COR-L47 (cell line): ENCODE results near the gene MT4.
A peak's percentile ranks its signal among the peaks of the same experiment; 100 is the strongest.

Experiments
- DNase-seq: peaks from one replicate; lab custom pipeline; 2025; lab: John Stamatoyannopoulos, UW

MT4 gene

GRCh38 chr16:56564793-56565477 is at the start of gene MT4:
TSS of gene MT4 (plus strand) at chr16:56565073. CDS start at chr16:56565129, 56 bp downstream.
- DNase-seq: no peak

GRCh38 chr16:56515665-56516064 is 49.2 kb upstream of the MT4 start:
- DNase-seq: no peak

- DNase-seq: no peak
Observed at GRCh38 chr16:56517206-56517605, 47.7 kb upstream of the MT4 start.

- no peak for DNase-seq
Observed at GRCh38 chr16:56518425-56518824, 46.4 kb upstream of the MT4 start.

- DNase-seq: peak; percentile 78
Observed at GRCh38 chr16:56519459-56520250, 45.2 kb upstream of the MT4 start, which contains the start of gene BBS2. TSS of gene BBS2 (minus strand) at chr16:56520024. CDS start at chr16:56519862, 162 bp downstream.

- no peak for DNase-seq
Observed at GRCh38 chr16:56520251-56520577, 44.7 kb upstream of the MT4 start.

- DNase-seq: no peak
Observed at GRCh38 chr16:56525236-56525635, 39.6 kb upstream of the MT4 start.

GRCh38 chr16:56530872-56531271 is 34.0 kb upstream of the MT4 start:
- no peak for DNase-seq

GRCh38 chr16:56532714-56533113 is 32.2 kb upstream of the MT4 start:
- DNase-seq: no peak

GRCh38 chr16:56534847-56535383 is 30.0 kb upstream of the MT4 start:
- DNase-seq: no peak

- DNase-seq: no peak
Observed at GRCh38 chr16:56538331-56538730, 26.5 kb upstream of the MT4 start.

- DNase-seq: no peak
Observed at GRCh38 chr16:56539656-56540055, 25.2 kb upstream of the MT4 start.

GRCh38 chr16:56542039-56542438 is 22.8 kb upstream of the MT4 start:
- no peak for DNase-seq

- peak; percentile 23 for DNase-seq
Observed at GRCh38 chr16:56547120-56547948, 17.5 kb upstream of the MT4 start.

GRCh38 chr16:56547949-56548567 is 16.8 kb upstream of the MT4 start:
- DNase-seq: no peak

GRCh38 chr16:56549161-56549560 is 15.7 kb upstream of the MT4 start:
- DNase-seq: no peak

- no peak for DNase-seq
Observed at GRCh38 chr16:56549744-56550385, 15.0 kb upstream of the MT4 start.

- DNase-seq: no peak
Observed at GRCh38 chr16:56551796-56552738, 12.8 kb upstream of the MT4 start.

- DNase-seq: no peak
Observed at GRCh38 chr16:56554441-56554840, 10.4 kb upstream of the MT4 start.

GRCh38 chr16:56558024-56558747 is 6.7 kb upstream of the MT4 start:
- DNase-seq: peak; percentile 95
